ENCODE data around the gene PDP2. TPM values are rescaled to one million over a fixed set of nuclear protein-coding genes. Genes with fewer than 3 reads are reported as not detected.
A peak's percentile ranks its signal among the peaks of the same experiment; 100 is the strongest.

PDP2 gene
- total and polyA plus RNA-seq, 9 of the 15 experiments (the other 6 are each of a cell fraction or from before 2014, with no cell fraction given) = 2.5 to 24.3 (median 7.2) TPM

- Histone ChIP-seq H4K20me1 (replicated peaks; ENCODE audit: control insufficient read depth, insufficient read depth, low read length) (no peaks in the 10 kb centered on the region), H3K4me3 (no peak overlapping the region), H3K9ac (ENCODE audit: insufficient read depth in 1 of 2, low read depth in 2 of 2, low read length in 2 of 2) (no peak overlapping the region), H3K4me2 (ENCODE audit: insufficient read depth, low read length) (no peak overlapping the region), H3K27ac (ENCODE audit: extremely low read depth, low read depth, low read length) (no peak overlapping the region), H3K4me1 (replicated peaks in 1 of 2; ENCODE audit: control insufficient read depth in 2 of 2, insufficient read depth in 2 of 2, low read length in 2 of 2) (peaks cover 0 to 3% of the 10 kb centered on the region in 2 experiments; a peak in 1 of 5 replicates), H3K36me3 (ENCODE audit: control insufficient read depth, insufficient read depth, low read length) (no peaks in the 10 kb centered on the region), H3K9me3 (replicated peaks; ENCODE audit: control insufficient read depth, insufficient read depth, low read depth, low read length) (no peaks in the 10 kb centered on the region), H3K9me1 (ENCODE audit: control insufficient read depth, insufficient read depth, low read length) (no peaks in the 10 kb centered on the region), H3K79me2 (ENCODE audit: control insufficient read depth, insufficient read depth, low read length) (no peaks in the 10 kb centered on the region), H3K27me3 (ENCODE audit: control insufficient read depth in 2 of 2, insufficient read depth in 2 of 2, low read length in 2 of 2) (no peaks in the 10 kb centered on the region; a peak in 1 of 5 replicates), H2AFZ (ENCODE audit: low read depth, low read length) (no peak overlapping the region)
- FAIRE-seq = no peak
- BruUV-seq (replicated peaks) = no TSS peak
- ChIA-PET CTCF (ENCODE audit: low intra/inter-chr PET ratio) (no interaction called here), POLR2A (interaction anchor here (0.5 to 0.9 kb wide), 4 partner anchors 24 to 324 kb away, joined by 3 to 5 read pairs (median 4); partner anchors contain the start of gene PDP2)
- in situ Hi-C loops (cut with MboI) (no loop called here), intact Hi-C loops (cut with micrococcal nuclease) (no loop called here)
- DNase-seq (ENCODE audit: extremely low read depth in 1 of 4, low spot score in 3 of 4) = peak in 1 of 4 experiments; percentile 5
- 16% methylated on average over 6 of the region's 6 CpGs for WGBS (ENCODE audit: insufficient coverage, low coverage, missing lambda C conversion rate)
- ATAC-seq = no peak
- no peak for TF ChIP-seq SOX6 (IDR thresholded peaks at IDR 0.05)
- TF ChIP-seq, protein P1, sequence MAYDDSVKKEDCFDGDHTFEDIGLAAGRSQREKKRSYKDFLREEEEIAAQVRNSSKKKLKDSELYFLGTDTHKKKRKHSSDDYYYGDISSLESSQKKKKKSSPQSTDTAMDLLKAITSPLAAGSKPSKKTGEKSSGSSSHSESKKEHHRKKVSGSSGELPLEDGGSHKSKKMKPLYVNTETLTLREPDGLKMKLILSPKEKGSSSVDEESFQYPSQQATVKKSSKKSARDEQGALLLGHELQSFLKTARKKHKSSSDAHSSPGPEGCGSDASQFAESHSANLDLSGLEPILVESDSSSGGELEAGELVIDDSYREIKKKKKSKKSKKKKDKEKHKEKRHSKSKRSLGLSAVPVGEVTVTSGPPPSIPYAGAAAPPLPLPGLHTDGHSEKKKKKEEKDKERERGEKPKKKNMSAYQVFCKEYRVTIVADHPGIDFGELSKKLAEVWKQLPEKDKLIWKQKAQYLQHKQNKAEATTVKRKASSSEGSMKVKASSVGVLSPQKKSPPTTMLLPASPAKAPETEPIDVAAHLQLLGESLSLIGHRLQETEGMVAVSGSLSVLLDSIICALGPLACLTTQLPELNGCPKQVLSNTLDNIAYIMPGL (CRISPR knock-in tag; IDR thresholded peaks at IDR 0.05) = no peak
- TF ChIP-seq ZNF146 (CRISPR knock-in tag; IDR thresholded peaks at IDR 0.05; ENCODE audit: unreplicated experiment) = no peak
- no peak for TF ChIP-seq HNRNPUL1 (IDR thresholded peaks at IDR 0.05; ENCODE audit: low read length)
- no peak for TF ChIP-seq NR1H2 (CRISPR knock-in tag; IDR thresholded peaks at IDR 0.05)
- no peak for TF ChIP-seq YY1 (IDR thresholded peaks at IDR 0.05; ENCODE audit: borderline replicate concordance in 1 of 3, control insufficient read depth in 1 of 3, extremely low read depth in 1 of 3, insufficient read depth in 3 of 3, insufficient read length in 1 of 3, insufficient replicate concordance in 2 of 3, low read depth in 1 of 3, low read length in 2 of 3)
- no peak for TF ChIP-seq FOXJ3 (CRISPR knock-in tag; IDR thresholded peaks at IDR 0.05)
- no peak for TF ChIP-seq IRF1 (CRISPR knock-in tag; IDR thresholded peaks at IDR 0.05; ENCODE audit: borderline replicate concordance)
- TF ChIP-seq ZNF785 (CRISPR knock-in tag; IDR thresholded peaks at IDR 0.05) = no peak
- TF ChIP-seq MCM7 (IDR thresholded peaks at IDR 0.05) = no peak
- TF ChIP-seq BCOR (IDR thresholded peaks at IDR 0.05) = 0 out of 2 replicates have a peak, but pooled peaks have one; percentile 33
- no peak for TF ChIP-seq NFE2L1 (tag; IDR thresholded peaks at IDR 0.05; ENCODE audit: borderline replicate concordance, low read depth)
- no peak for TF ChIP-seq CREB3L1 (IDR thresholded peaks at IDR 0.05; ENCODE audit: borderline replicate concordance, low read depth)
- TF ChIP-seq SRSF9 (IDR thresholded peaks at IDR 0.05; ENCODE audit: borderline replicate concordance, low read depth, low read length) = no peak
- no peak for TF ChIP-seq NR2F6 (CRISPR knock-in tag; IDR thresholded peaks at IDR 0.05)
- no peak for TF ChIP-seq POLR2A (conservative IDR thresholded peaks at IDR 0.05)
- TF ChIP-seq, protein P2, sequence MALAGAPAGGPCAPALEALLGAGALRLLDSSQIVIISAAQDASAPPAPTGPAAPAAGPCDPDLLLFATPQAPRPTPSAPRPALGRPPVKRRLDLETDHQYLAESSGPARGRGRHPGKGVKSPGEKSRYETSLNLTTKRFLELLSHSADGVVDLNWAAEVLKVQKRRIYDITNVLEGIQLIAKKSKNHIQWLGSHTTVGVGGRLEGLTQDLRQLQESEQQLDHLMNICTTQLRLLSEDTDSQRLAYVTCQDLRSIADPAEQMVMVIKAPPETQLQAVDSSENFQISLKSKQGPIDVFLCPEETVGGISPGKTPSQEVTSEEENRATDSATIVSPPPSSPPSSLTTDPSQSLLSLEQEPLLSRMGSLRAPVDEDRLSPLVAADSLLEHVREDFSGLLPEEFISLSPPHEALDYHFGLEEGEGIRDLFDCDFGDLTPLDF (CRISPR knock-in tag; IDR thresholded peaks at IDR 0.05) = no peak
- peak; percentile 64; the same call in 1 of the 2 replicates for TF ChIP-seq ESRRA (IDR thresholded peaks at IDR 0.05; ENCODE audit: borderline replicate concordance, low read depth)
Measured at GRCh38 chr16:66856184-66856730, 24.1 kb upstream of the PDP2 start.

All from K562 (cell line).